ENCODE data around the gene LYRM1. TPM values are rescaled to one million over a fixed set of nuclear protein-coding genes. Genes with fewer than 3 reads are reported as not detected.

LYRM1 gene
- total and polyA plus RNA-seq, 2 of the 8 experiments (the other 6 are each of a cell fraction or from before 2014, with no cell fraction given), result 11.6 to 13.4 TPM

DNA sequence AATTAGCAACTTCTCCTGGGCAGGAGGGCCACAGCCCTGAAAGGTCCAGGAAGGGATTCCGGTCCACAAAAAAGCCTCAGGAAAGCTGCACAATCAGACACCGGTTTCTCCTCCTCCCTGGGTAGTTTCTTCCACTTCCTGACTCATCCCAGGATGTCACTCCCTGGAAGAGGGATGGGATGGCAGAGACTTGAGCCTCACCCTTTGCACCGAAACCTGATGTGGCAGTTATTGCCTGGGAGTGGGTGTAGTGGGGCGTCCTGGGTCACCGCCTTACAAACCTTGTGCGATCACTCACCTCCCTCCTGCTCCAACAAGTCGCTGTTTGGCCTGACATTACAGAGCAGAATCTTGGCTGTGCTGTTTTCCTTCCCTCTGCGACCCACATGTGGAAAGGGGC is 70.8 kb downstream of the LYRM1 start:
- Histone ChIP-seq H3K79me1 (ENCODE audit: low read depth, low read length) (no peaks in the 10 kb centered on the region), H3K27me3 (replicated peaks in 1 of 4; ENCODE audit: control insufficient read depth in 3 of 4, extremely low read depth in 1 of 4, insufficient read depth in 3 of 4, low read length in 3 of 4) (no peaks in the 10 kb centered on the region), H3K4ac (replicated peaks; ENCODE audit: insufficient read length, low read depth, low read length) (no peak overlapping the region), H3K23ac (ENCODE audit: insufficient read length) (no peak overlapping the region), H3K27ac (ENCODE audit: low read depth, low read length) (no peak overlapping the region), H4K20me1 (replicated peaks in 1 of 2; ENCODE audit: control insufficient read depth in 1 of 2, insufficient read depth in 2 of 2, low read length in 2 of 2) (no peaks in the 10 kb centered on the region), H4K8ac (ENCODE audit: extremely low read depth, insufficient read depth, low read length) (no peak overlapping the region; the same call in 1 of the 2 replicates), H3K4me3 (ENCODE audit: extremely low read depth in 1 of 4, insufficient read depth in 2 of 4, low read depth in 3 of 4, low read length in 4 of 4) (no peak overlapping the region), H2BK120ac (replicated peaks; ENCODE audit: low read depth, low read length) (no peak overlapping the region), H2BK15ac (ENCODE audit: low read length) (peak overlapping the region; percentile 89; the same call in 1 of the 2 replicates), H3K36me3 (ENCODE audit: control insufficient read depth in 2 of 4, insufficient read depth in 4 of 4, low read length in 3 of 4) (no peaks in the 10 kb centered on the region), H3K79me2 (ENCODE audit: control insufficient read depth in 1 of 2, insufficient read depth in 2 of 2, low read length in 2 of 2) (no peaks in the 10 kb centered on the region), H3K9ac (replicated peaks in 1 of 4; ENCODE audit: extremely low read depth in 1 of 4, low read depth in 3 of 4, low read length in 3 of 4) (no peak overlapping the region), H2BK12ac (ENCODE audit: low read depth, low read length) (peak overlapping the region; percentile 45; the same call in 1 of the 2 replicates), H2AFZ (ENCODE audit: low read length) (peak overlapping the region; percentile 80; the same call in 1 of the 2 replicates), H3K56ac (replicated peaks; ENCODE audit: insufficient read length, low read depth, low read length) (no peak overlapping the region), H3K23me2 (ENCODE audit: low read depth, low read length) (0 out of 2 replicates have a peak, but pooled peaks cover 3% of the 10 kb centered on the region), H3K4me2 (ENCODE audit: insufficient read depth in 1 of 2, low read depth in 2 of 2, low read length in 2 of 2) (no peak overlapping the region), H3K4me1 (replicated peaks in 1 of 4; ENCODE audit: control insufficient read depth in 3 of 4, insufficient read depth in 4 of 4, low read length in 3 of 4) (peaks cover 4 to 13% (median 10%) of the 10 kb centered on the region in 4 experiments; a peak in 6 of 7 replicates), H2AK5ac (ENCODE audit: low read depth, low read length) (no peak overlapping the region), H2BK5ac (ENCODE audit: low read depth, low read length) (no peak overlapping the region), H2BK20ac (ENCODE audit: low read length) (no peak overlapping the region), H4K5ac (ENCODE audit: insufficient read length, low read depth, low read length) (no peak overlapping the region), H3K9me3 (ENCODE audit: insufficient read depth in 2 of 2, low read depth in 1 of 2, low read length in 1 of 2) (no peaks in the 10 kb centered on the region), H3K18ac (ENCODE audit: extremely low read depth, low read length) (no peak overlapping the region), H3K14ac (ENCODE audit: insufficient read length) (no peak overlapping the region), H4K91ac (replicated peaks; ENCODE audit: insufficient read length, low read length) (no peak overlapping the region)
- 86% methylated on average over 8 of the region's 8 CpGs; no CpG with 5 or more reads in 1 of the 2 experiments for WGBS, 2 experiments (ENCODE audit: extremely low coverage in 1 of 2, insufficient coverage in 1 of 2, insufficient read length in 1 of 2, insufficient replicate concordance in 2 of 2, low coverage in 1 of 2, low lambda C conversion rate in 2 of 2, missing lambda C conversion rate in 1 of 2)
- ChIA-PET CTCF (ENCODE audit: partially characterized antibody) (interaction anchor here (1.0 kb wide), 1 partner anchor 30 kb away, joined by 3 read pairs; no protein-coding TSS in a partner anchor), POLR2A (ENCODE audit: partially characterized antibody) (no interaction called here)
- TF ChIP-seq EGR1 (IDR thresholded peaks at IDR 0.05; ENCODE audit: borderline replicate concordance, low read depth, low read length) (no peak), KDM4A (IDR thresholded peaks at IDR 0.05; ENCODE audit: low read depth, low read length, severe bottlenecking) (no peak), ASH2L (IDR thresholded peaks at IDR 0.05; ENCODE audit: low read length) (no peak), CBX8 (IDR thresholded peaks at IDR 0.05; ENCODE audit: borderline replicate concordance, low read depth, low read length) (no peak), TCF12 (IDR thresholded peaks at IDR 0.05; ENCODE audit: low read depth, low read length) (no peak), TAF1 (IDR thresholded peaks at IDR 0.05; ENCODE audit: low read depth, low read length) (no peak), RNF2 (IDR thresholded peaks at IDR 0.05; ENCODE audit: borderline replicate concordance, low read depth, low read length, missing control alignments, poor library complexity, severe bottlenecking) (no peak), NRF1 (IDR thresholded peaks at IDR 0.05; ENCODE audit: low read depth, low read length) (no peak), ZNF274 (IDR thresholded peaks at IDR 0.05; ENCODE audit: borderline replicate concordance, extremely low read depth, low read length) (no peak)
- DNase-seq (ENCODE audit: low read depth in 1 of 2, low spot score in 2 of 2) (no peak), FAIRE-seq (no peak)
